Astrocyte of the hippocampus (primary cell): ENCODE results near the gene COX6B1.
"Not testable (repeated sequence)": the region's sequence is repeated elsewhere in the genome, so short reads cannot be mapped to it uniquely, and the experiment has no call there.

ENCODE experiments used
- DNase-seq: peaks from one replicate; pipeline ENCODE4 v3.0.0; 2011; ENCODE audit warnings: low read depth, low spot score

The COX6B1 gene

DNA sequence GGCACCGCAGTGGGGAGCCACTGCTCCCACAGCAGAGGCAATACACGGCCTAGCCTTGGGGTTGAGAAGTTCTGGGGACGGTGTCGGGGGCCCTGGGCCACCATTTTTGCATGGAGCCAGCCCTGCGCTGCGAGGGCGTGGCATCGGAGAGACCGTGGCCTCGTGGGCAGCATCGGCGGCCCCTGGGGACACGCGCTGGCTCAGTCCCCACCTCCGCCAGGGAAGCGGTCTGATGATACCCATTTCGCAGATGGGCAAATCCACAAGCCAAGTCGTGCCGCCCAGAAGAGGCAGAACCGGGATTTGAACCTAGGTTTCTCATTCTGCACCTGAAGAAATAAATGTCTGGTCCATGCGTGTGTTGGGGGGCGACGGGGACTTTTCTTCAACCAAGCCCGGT, 17.0 kb downstream of the COX6B1 start:
- DNase-seq = no peak

DNA sequence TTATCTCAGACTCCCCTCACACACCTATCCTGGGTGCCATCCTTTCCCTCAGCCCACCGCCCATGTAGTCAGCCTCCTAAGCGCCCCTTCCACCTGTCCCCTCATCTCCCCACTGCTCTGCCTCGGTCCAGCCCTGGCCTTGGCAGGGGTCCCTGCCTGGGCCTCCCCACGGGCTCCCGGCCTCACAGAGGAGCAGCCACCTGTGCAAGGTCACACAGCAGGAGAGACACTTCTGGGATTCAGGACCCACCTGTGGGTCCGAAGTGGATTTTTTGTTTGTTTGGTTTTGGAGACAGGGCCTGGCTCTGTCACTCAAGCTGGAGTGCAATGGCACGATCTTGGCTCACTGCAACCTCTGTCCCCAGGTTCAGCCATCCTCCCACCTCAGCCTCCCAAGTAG, 17.5 kb downstream of the COX6B1 start:
- no peak for DNase-seq

DNA sequence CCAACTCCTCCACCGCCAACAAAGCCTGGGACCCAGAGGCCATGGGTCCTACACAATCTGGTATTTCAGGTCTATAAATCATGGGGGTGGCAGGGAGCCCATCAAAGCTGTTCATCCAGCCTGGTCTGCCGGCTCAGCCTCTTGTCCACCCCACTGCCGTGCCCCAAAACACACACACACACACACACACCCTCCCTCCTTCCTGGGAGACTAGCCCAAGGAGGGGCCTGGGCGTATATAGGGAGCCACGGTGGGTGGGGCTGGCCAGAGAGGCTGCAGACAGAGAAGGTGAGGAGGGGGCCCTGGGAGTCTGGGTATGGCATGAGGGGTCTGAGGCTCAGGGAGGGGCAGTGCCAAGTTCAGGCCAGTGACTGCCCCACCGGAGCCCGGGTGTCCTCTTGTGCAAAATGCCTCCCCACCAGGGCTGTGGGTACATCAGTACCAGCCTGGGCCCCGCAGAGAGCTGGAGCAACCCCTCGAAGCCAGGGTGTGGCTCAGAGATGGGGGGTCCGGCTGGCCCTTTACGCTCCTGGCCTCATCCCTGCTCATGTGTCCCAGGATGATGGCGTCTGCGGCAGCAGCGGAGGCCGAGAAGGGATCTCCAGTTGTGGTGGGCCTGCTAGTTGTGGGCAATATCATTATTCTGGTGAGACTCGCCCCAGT, 18.3 kb downstream of the COX6B1 start, which contains the start of gene UPK1A:
UPK1A (plus strand) TSS at position 267 of the 663 bp plus-strand sequence; CDS start at position 563, 296 bp downstream.
- no peak for DNase-seq

DNA sequence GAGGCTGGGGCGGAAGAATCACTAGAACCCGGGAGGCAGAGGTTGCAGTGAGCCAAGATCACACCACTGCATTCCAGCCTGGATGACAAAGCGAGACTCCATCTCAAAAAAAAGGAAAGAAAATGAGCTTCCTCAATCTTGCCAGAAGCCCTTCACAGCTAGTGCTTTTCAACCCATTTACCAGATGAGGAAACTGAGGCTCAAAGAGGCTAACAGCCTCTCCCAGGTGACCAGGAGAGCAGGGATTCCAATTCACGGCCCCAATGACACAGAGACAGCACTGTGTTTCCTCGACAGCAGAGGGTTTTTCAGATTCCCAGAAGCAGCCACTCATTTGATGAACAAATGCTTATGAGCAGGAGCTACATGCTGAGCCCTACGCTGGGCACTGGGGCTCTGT, 21.4 kb downstream of the COX6B1 start:
- no peak for DNase-seq

DNA sequence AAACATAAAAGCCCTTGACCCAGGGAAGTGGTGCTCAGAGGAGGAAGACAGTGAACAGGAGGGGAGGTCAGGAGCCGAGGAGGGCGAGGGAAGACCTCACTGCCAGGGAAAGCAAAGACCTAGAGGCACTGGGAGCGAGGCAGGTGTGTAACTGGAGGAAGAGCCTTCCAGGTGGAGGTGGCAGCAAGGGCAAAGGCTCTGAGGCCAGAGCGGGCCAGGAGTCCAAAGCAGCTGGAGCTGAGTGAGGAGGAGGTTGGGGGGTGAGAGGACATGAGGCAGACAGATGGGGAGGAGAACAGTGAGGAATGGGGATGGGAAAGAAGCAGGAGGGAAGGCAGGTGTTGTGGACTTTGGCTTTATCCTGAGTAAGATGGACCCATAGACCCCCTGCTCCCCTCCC, 21.9 kb downstream of the COX6B1 start:
- no peak for DNase-seq

DNA sequence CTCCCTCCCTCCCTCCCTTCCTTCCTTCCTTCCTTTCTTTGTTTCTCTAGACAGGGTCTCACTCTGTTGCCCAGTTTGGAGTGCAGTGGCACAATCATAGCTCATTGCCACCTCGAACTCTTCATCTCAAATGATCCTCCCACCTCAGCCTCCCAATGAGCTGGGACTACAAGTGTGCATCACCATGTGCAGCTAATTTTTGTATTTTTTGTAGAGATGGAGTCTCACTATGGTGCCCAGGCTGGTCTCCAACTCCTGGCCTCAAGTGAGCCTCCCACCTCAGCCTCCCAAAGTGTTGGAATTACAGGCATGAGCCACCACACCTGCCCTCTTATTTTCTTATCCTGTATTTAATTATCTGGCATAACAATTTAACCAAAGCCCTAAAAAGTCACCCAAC, 22.6 kb downstream of the COX6B1 start:
- DNase-seq = no peak

DNA sequence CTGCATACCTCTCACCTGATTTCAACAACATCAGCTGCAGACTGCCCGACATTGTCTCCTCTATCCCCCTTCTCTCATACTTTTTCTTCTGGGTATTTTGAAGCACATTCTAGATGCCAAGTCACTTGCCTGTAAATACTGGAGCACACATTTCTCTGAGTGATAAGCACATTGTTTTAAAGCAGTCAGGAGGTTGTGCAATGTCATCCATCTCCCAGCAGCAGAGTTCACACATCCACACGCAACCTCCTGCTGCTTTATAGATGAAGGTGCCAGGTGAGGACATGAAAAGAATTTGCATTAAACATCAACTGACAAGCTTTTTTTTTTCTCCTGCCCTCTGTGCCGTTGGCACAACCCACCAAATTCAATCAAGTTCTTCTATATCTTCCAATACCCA, 23.7 kb downstream of the COX6B1 start:
- no peak for DNase-seq

DNA sequence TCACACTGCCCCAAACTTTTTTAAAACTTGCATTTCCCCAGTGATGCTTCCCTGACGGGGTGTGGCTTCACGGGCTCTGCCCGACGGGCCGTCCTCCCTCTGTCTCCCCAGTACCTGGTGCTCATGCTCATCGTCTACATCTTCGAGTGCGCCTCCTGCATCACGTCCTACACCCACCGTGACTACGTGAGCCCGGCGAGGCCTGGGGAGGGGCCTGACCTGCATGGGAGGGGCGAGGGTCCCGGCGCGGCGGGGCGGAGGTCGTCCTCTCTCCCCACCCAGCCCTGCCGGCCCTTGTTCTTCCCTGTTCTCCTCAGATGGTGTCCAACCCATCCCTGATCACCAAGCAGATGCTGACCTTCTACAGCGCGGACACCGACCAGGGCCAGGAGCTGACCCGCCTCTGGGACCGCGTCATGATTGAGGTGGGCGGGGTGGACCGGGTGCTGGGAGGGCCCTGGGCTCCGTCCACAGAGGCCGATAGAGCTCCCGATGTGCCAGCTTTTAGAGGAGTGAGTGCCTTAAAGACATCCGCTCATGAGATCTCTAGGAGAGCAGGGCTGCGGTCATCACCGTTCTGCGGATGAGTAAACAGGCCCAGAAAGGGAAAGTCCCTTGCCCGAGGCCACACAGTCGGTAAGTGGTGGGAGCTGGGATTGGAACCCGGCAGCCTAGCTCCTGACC, 25.1 kb downstream of the COX6B1 start:
- peak; percentile 49 for DNase-seq

DNA sequence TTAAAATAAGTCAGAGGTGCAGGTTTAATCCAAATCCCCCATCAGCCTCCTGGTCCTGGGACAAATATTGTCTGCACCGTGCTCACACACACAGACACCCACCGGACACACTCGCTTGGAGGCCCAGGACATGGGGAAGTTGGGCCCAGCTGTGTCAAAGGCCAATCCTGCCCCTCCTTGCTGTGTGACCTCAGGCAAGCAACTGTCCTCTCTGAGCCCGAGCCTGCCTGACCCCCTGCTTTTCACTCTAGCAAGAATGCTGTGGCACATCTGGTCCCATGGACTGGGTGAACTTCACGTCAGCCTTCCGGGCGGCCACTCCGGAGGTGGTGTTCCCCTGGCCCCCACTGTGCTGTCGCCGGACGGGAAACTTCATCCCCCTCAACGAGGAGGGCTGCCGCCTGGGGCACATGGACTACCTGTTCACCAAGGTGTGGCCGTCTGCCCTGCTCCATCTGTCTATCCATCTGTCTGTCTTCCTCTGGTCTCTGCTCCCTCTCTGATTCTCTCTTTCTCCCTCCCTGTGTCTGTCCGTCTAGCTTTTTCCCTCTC, 27.5 kb downstream of the COX6B1 start:
- no peak for DNase-seq

DNA sequence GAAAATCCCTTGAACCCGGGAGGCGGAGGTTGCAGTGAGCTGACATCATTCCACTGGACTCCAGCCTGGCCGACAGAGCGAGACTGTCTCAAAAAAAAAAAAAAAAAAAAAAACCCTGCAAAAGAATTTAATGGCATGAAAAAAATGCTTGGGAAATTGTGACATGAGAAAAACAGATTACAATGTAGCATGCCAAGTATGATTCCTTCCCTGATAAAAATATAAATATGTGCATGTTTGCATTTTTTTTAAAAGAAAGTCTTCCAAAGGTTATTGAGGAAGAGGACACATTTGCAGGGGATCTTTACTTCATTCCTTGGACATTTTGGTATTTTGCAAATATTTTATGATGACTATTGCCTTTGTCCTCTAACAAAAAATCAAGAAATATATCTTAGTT, 41.7 kb downstream of the COX6B1 start:
- no peak for DNase-seq

DNA sequence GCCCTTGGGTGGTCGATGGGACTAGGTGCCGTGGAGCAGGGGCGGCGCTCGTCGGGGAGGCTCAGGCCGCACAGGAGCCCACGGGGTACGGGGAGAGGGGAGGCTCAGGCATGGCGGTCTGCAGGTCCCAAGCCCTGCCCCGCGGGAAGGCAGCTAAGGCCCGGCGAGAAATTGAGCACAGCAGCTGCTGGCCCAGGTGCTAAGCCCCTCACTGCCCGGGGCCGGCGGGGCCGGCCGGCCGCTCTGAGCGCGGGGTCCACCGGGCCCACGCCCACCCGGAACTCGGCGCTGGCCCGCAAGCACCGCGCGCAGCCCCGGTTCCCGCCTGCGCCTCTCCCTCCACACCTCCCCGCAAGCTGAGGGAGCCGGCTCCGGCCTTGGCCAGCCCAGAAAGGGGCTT, 43.0 kb downstream of the COX6B1 start:
- not testable (repeated sequence) for DNase-seq

DNA sequence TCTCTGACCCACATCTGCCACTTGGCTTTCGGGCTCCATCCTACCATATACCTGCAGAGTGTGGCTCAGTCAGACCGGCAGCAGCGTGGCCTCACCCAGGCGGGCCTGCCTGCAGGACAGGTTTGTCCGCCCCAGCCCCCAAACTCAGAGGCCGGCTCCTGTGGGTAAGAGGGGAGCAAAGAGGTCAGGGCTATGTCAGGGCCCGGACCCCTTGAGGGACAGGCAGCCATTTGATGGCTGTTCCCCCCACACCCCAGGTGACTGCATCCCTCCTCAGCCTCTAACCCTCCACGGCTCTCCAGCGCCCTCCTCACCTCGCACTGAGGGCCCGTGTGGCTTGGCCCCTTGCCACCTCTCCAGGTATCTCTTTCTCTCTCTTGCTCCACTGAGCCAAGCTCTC, 43.9 kb downstream of the COX6B1 start:
- no peak for DNase-seq

DNA sequence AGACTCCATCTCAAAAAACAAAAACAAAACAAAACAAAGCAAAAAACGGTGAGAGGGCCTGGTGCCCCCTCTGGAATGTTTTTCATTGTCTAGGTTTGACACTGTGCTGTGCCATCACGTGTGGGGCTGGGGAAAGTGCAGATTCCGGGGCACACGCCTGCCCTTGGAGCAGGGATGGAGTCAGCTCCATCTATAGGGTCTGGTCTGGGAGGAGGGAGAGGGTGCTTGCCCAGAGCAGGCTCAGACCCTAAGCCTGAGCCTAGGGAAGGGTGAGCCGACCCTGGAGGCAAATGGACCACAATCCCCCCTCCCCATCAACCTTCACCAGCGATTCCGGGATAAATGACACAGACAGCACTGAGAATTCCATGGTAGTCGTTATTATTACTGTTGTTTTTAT, 45.3 kb downstream of the COX6B1 start:
- DNase-seq = no peak

DNA sequence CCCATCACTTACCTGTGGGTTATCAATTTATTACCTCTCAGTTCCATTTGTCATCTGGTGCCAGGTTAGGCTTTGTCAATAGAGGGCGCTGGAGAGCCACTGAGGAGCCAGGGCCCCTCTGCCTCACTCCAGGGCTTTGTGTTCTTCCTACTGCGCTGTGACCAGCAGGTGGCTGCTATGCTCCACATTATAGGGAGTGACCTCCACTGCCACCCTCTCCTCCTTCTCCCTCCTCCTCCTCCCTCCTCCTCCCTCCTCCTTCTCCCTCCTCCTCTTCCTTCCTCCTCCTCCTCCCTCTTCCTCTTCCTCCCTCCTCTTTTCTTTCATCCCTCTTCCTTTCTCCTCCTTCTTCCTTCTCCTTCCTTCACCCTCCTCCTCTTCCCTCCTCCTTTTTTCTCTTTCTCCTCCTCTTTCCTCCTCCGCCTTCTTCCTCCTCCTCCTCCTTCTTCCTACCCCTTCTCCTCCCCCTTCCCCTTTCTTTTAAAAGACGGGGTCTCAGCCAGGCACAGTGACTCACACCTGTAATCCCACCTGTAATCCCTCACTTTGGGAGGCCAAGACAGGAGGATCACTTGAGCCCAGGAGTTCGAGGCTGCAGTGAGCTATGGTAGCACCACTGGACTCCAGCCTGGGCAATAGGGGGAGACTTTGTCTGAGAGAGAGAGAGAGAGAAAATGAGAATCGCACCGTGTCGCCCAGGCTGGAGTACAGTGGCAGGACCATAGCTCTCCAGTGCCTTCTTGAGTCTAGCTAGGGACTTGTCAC, 45.9 kb downstream of the COX6B1 start:
- DNase-seq = peak; percentile 90

DNA sequence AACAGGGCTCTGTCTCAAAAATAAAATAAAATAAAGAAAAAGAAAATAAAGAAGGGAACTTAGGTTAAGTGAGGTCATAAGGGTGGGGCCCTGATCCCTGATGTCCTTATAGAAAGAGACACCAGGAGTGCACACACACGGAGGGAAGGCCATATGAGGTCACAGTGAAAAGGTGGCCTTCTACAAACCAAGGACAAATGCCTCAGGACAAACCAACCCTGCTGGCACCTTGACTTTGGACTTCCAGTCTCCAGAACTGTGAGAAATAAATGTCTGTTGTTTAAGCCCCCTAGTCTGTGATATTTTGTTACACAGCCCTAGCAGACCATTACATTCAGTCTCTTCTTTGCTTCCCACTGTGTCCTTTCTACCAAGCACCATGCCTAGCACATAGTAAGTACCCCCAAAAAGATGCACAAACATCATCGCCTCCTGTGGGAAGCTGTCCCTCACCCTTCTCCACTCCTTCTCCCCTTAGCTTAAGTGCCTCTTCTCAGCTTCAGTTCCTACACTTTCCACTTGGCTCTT, 47.8 kb downstream of the COX6B1 start:
- DNase-seq = no peak

DNA sequence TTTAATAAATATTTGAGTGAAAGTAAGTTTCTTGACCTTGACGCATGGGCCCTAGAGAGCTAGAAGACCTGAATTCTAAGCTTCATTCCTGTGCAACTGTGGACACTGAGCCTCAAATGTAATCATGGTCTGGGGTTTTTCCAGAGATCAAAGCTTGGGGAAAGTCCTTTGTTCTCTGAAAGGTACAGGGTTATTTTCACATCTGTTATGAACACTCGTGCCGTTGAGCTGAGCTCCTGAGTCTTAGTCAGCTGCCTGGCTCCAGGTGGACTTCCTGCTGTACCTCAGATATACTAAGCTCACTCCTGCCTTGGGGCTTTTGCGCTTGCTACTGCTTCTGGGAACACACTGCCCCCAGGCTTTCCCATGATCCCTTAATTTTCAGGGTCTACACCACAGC, 48.7 kb downstream of the COX6B1 start:
- DNase-seq = no peak

DNA sequence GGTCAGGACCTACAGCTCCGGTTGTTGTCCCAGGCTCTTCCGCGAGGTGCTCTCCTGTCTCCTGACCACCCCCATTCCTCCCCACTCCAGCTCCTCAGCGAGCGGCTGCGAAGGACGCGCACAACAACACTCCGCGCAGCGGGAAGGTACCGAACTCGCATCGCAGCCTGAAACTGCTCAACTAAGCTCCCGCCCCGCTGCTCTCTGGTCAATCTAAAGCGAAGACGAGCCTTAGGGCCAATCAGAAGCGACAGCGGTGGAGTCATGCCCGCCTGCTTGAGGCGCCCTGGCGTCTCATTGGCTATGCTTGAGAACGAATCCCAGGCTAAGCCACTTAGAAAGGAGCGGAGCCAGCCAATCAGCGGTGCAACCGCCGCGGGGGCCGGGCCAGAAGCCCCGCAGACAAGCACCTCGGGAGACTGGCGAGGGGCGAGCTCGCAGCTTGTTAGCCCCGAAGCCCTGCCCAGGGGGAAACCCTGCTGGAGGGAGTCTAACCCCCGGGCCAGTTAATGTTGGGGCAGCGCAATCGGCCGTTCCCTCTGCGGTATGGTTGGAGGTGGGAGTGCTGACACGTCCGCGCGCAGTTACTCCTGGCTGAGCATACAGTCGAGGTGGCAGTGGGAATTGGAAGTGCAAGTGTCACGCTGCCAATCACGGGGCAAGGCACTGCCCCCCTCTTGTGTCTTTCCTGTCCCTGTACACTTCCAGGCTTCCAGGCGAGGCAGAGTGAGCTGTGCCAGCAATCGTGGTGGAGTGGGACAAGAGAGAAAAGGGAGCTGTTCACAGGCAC, 54.3 kb downstream of the COX6B1 start:
- DNase-seq = peak; percentile 99

DNA sequence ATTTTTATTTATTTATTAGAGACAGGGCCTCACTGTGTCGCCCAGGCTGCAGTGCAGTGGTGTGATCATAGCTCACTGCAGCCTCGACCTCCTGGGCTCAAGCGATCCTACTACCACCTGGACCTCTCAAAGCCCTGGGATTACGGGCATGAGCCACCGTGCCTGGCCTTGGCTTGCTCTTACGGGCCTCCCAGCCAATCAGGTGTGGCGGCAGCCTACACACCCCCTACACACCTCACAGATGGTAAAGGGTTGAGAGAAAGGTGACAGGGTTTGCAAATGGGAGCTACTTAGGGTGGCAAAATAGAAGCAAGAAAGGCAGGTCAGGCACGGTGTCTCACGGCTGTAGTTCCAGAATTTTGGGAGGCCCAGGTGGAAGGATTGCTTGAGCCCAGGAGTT, 55.2 kb downstream of the COX6B1 start:
- no peak for DNase-seq

DNA sequence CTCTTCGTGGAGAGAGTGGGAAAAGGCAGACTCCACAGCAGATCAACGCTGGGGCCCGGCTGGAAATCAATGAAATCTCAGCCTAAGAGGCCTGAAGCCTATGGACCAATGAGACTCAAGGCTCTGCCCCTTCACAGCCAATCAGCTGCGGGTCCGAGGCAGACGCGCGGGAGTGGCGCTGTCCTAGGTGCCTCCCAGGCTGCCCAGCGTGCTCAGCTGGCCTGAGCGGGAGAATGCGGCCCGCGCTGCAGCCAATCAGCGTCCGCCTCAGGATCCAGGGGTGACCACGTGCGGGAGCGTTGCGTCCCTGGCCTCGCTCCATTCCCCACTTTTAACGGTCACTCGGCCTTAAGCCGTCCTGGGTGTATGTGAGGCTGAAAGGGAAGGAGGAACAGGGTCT, 56.1 kb downstream of the COX6B1 start, which contains the start of gene ZBTB32:
ZBTB32 (plus strand) TSS at position 341 of the 400 bp plus-strand sequence. CDS start 10,069 bp downstream, outside the sequence.
- peak; percentile 69 for DNase-seq
